H7 (cell line): Measurements from ENCODE around the gene SPRY2. TPM values are rescaled to one million over a fixed set of nuclear protein-coding genes. Genes with fewer than 3 reads are reported as not detected.
A peak's percentile ranks its signal among the peaks of the same experiment; 100 is the strongest.

ENCODE experiments used
- DNase-seq: peaks from one replicate; pipeline ENCODE4 v3.0.0; 2012
- H3K27me3 ChIP-seq: 2 replicates; pipeline ENCODE4 v1.6.0; 2011; ENCODE audit warnings: mild to moderate bottlenecking, low read length; ENCODE audit not compliant: control insufficient read depth, insufficient read depth
- H3K36me3 ChIP-seq: replicated peaks from 2 replicates; pipeline ENCODE4 v1.5.1; 2011; ENCODE audit warnings: low read length; ENCODE audit not compliant: control insufficient read depth, insufficient read depth
- H3K4me3 ChIP-seq: 2 replicates; pipeline ENCODE4 v1.5.1; 2011; ENCODE audit warnings: low read depth, mild to moderate bottlenecking, control low read depth, low read length, moderate library complexity; ENCODE audit not compliant: insufficient read depth
- total RNA-seq: library from RNA; depleted of rRNA; stranded (reverse); fragments of >200 nt; shearing (Covaris generic); gene quantifications from 2 replicates; pipeline ENCODE4 v1.2.3, GENCODE V29; 2014

SPRY2 gene
- total RNA-seq, 1 experiment from 2014 or later, result 60.6 TPM

- no peaks in the 10 kb centered on the region for H3K36me3 ChIP-seq
- H3K4me3 ChIP-seq, result no peak overlapping the region
- H3K27me3 ChIP-seq, result no peaks in the 10 kb centered on the region
- DNase-seq, result no peak
Observed at GRCh38 chr13:80312012-80312704, 28.8 kb downstream of the SPRY2 start.

- no peaks in the 10 kb centered on the region for H3K27me3 ChIP-seq
- no peak for DNase-seq
- no peak overlapping the region for H3K4me3 ChIP-seq
- H3K36me3 ChIP-seq, result no peaks in the 10 kb centered on the region
Observed at GRCh38 chr13:80309926-80310325, 31.0 kb downstream of the SPRY2 start.

GRCh38 chr13:80307401-80307987, 33.4 kb downstream of the SPRY2 start:
- Histone ChIP-seq H3K4me3 (no peak overlapping the region), H3K27me3 (no peaks in the 10 kb centered on the region), H3K36me3 (no peaks in the 10 kb centered on the region)
- DNase-seq, result no peak

- Histone ChIP-seq H3K36me3 (no peaks in the 10 kb centered on the region), H3K27me3 (no peaks in the 10 kb centered on the region), H3K4me3 (no peak overlapping the region)
- peak; percentile 16 for DNase-seq
Observed at GRCh38 chr13:80306337-80306972, 34.5 kb downstream of the SPRY2 start.

- DNase-seq, result no peak
- H3K4me3 ChIP-seq, result no peak overlapping the region
- H3K36me3 ChIP-seq, result no peaks in the 10 kb centered on the region
- no peaks in the 10 kb centered on the region for H3K27me3 ChIP-seq
Observed at GRCh38 chr13:80305737-80306136, 35.2 kb downstream of the SPRY2 start.

GRCh38 chr13:80303225-80303811, 37.6 kb downstream of the SPRY2 start:
- no peaks in the 10 kb centered on the region for H3K36me3 ChIP-seq
- H3K27me3 ChIP-seq, result no peaks in the 10 kb centered on the region
- no peak overlapping the region for H3K4me3 ChIP-seq
- DNase-seq, result no peak

- no peak for DNase-seq
- no peaks in the 10 kb centered on the region for H3K36me3 ChIP-seq
- no peak overlapping the region for H3K4me3 ChIP-seq
- no peaks in the 10 kb centered on the region for H3K27me3 ChIP-seq
Observed at GRCh38 chr13:80299046-80299445, 41.9 kb downstream of the SPRY2 start.

- no peak overlapping the region for H3K4me3 ChIP-seq
Observed at GRCh38 chr13:80297503-80297902, 43.4 kb downstream of the SPRY2 start.

GRCh38 chr13:80297094-80297493, 43.8 kb downstream of the SPRY2 start:
- Histone ChIP-seq H3K4me3 (no peak overlapping the region), H3K36me3 (no peaks in the 10 kb centered on the region), H3K27me3 (no peaks in the 10 kb centered on the region)
- DNase-seq, result peak; percentile 52

More at GRCh38 chr13:80297503-80297902, 43.4 kb downstream of the SPRY2 start:
- Histone ChIP-seq H3K27me3 (no peaks in the 10 kb centered on the region), H3K36me3 (no peaks in the 10 kb centered on the region)
- no peak for DNase-seq

- H3K4me3 ChIP-seq, result no peak overlapping the region
Observed at GRCh38 chr13:80296638-80297037, 44.3 kb downstream of the SPRY2 start.

GRCh38 chr13:80290591-80290990, 50.3 kb downstream of the SPRY2 start:
- DNase-seq, result no peak
- Histone ChIP-seq H3K36me3 (no peaks in the 10 kb centered on the region), H3K4me3 (no peak overlapping the region), H3K27me3 (no peaks in the 10 kb centered on the region)

More at GRCh38 chr13:80296638-80297037, 44.3 kb downstream of the SPRY2 start:
- no peak for DNase-seq
- no peaks in the 10 kb centered on the region for H3K36me3 ChIP-seq
- no peaks in the 10 kb centered on the region for H3K27me3 ChIP-seq
